Skeletal muscle satellite cell (primary cell): ENCODE results near the gene LATS2.

Experiments
- H3K27me3 ChIP-seq: 2 replicates; pipeline ENCODE4 v1.7.0; 2013; ENCODE audit warnings: low read length; ENCODE audit not compliant: control insufficient read depth, insufficient read depth
- H3K36me3 ChIP-seq: 2 replicates; pipeline ENCODE4 v1.7.0; 2013; ENCODE audit warnings: mild to moderate bottlenecking, control low read depth, low read length; ENCODE audit not compliant: insufficient read depth
- H3K4me1 ChIP-seq: 2 replicates; pipeline ENCODE4 v1.7.0; 2013; ENCODE audit warnings: low read length; ENCODE audit not compliant: control insufficient read depth, insufficient read depth
- H3K4me2 ChIP-seq: 2 replicates; pipeline ENCODE4 v1.7.0; 2013; ENCODE audit warnings: mild to moderate bottlenecking, low read length
- H3K4me3 ChIP-seq: 2 replicates; pipeline ENCODE4 v1.7.0; 2013; ENCODE audit warnings: low read length
- H3K9ac ChIP-seq: 2 replicates; pipeline ENCODE4 v1.7.0; 2013; ENCODE audit warnings: mild to moderate bottlenecking, low read depth, low read length, moderate library complexity
- H3K9me3 ChIP-seq: replicated peaks from 2 replicates; pipeline ENCODE4 v1.7.0; 2013; ENCODE audit warnings: mild to moderate bottlenecking, control low read depth, low read length

LATS2 gene

GRCh38 chr13:20984879-20985278, 76.5 kb downstream of the LATS2 start:
- no peaks in the 10 kb centered on the region for H3K27me3 ChIP-seq
- no peaks in the 10 kb centered on the region for H3K9me3 ChIP-seq
- no peak overlapping the region for H3K9ac ChIP-seq
- H3K4me3 ChIP-seq: no peak overlapping the region
- H3K36me3 ChIP-seq: peaks cover 64% of the 10 kb centered on the region
- H3K4me2 ChIP-seq: no peak overlapping the region
- H3K4me1 ChIP-seq: peaks cover 6% of the 10 kb centered on the region

DNA sequence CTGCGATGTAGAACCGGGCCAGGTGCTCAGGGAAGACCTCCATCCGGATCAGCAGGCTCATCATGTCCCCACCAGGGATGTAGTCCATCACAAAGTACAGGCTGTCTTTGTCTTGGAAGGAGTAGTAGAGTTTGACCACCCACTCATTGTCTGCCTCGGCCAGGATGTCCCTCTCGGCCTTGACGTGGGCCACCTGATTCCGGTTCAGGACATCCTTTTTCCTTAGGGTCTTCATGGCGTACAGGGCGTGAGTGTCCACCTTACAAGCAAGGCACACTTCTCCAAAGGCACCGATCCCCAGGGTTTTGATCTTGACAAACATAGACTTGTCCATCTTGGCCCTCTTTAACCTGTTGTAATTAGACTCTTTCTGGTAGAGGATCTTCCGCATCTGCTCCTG, 78.0 kb downstream of the LATS2 start:
- no peak overlapping the region for H3K9ac ChIP-seq
- H3K9me3 ChIP-seq: no peaks in the 10 kb centered on the region
- no peak overlapping the region for H3K4me2 ChIP-seq
- no peaks in the 10 kb centered on the region for H3K27me3 ChIP-seq
- H3K4me1 ChIP-seq: peaks cover 6% of the 10 kb centered on the region
- H3K36me3 ChIP-seq: peaks cover 67% of the 10 kb centered on the region
- H3K4me3 ChIP-seq: no peak overlapping the region

- Histone ChIP-seq H3K4me3 (no peak overlapping the region), H3K27me3 (no peaks in the 10 kb centered on the region), H3K4me2 (no peak overlapping the region), H3K36me3 (peaks cover 60% of the 10 kb centered on the region), H3K9me3 (no peaks in the 10 kb centered on the region), H3K4me1 (peaks cover 6% of the 10 kb centered on the region), H3K9ac (no peak overlapping the region)
Observed at GRCh38 chr13:20981370-20982095, 79.9 kb downstream of the LATS2 start.

- Histone ChIP-seq H3K9ac (no peak overlapping the region), H3K4me2 (no peak overlapping the region), H3K9me3 (no peaks in the 10 kb centered on the region), H3K27me3 (no peaks in the 10 kb centered on the region), H3K4me1 (peaks cover 6% of the 10 kb centered on the region), H3K36me3 (peaks cover 59% of the 10 kb centered on the region), H3K4me3 (no peak overlapping the region)
Observed at GRCh38 chr13:20980899-20981298, 80.5 kb downstream of the LATS2 start.

DNA sequence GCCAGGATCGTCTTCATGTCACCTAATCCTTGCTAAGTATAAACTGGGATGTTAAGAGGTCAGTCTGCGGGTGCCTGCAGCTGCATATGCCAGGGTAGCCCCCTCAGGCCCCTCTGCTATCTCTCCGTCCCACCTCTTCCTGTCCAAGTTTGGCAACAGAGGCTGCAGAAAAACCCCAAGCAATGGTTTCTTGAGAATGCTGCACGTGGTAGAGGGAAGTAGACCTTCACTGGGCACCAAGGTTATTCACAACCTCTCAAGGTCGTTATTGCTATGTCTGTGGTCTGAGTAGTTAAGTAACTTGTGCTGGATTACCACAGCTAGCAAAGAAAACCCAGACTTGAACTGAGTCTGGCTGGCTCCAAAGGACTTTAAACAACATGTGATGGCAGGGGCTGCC, 81.0 kb downstream of the LATS2 start:
- no peaks in the 10 kb centered on the region for H3K9me3 ChIP-seq
- H3K4me3 ChIP-seq: no peak overlapping the region
- H3K4me1 ChIP-seq: peaks cover 6% of the 10 kb centered on the region
- peaks cover 61% of the 10 kb centered on the region for H3K36me3 ChIP-seq
- H3K9ac ChIP-seq: no peak overlapping the region
- no peak overlapping the region for H3K4me2 ChIP-seq
- no peaks in the 10 kb centered on the region for H3K27me3 ChIP-seq

GRCh38 chr13:20977394-20977793, 84.0 kb downstream of the LATS2 start:
- Histone ChIP-seq H3K27me3 (no peaks in the 10 kb centered on the region), H3K4me1 (no peaks in the 10 kb centered on the region), H3K4me2 (no peak overlapping the region), H3K4me3 (no peak overlapping the region), H3K9me3 (no peaks in the 10 kb centered on the region), H3K9ac (no peak overlapping the region), H3K36me3 (peaks cover 81% of the 10 kb centered on the region)

- H3K4me3 ChIP-seq: no peak overlapping the region
- peaks cover 59% of the 10 kb centered on the region for H3K36me3 ChIP-seq
Observed at GRCh38 chr13:20974981-20975585, 86.3 kb downstream of the LATS2 start.

DNA sequence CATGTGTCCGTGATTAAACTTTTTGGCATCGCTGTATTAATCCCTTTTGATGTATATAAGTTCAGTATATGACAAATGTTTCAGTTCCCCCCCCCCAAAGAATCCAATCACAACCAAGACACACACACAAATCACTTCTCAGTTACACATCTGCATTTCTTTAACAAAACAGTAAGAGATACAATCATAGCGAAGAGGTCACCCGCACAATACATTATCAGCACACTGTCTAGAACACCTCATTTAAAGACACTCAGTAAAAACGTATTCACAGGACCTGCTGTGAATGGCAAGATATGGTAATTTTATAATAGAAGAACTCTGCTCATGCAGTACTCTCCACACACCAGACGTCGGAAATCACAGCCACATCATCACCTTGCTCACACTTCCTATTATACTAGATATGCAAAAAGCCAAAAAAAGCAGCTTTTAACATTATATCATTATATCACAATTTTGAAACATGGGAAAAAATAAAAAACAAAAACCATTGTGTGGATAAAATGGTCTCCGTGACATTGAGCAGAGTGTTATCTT, 87.4 kb downstream of the LATS2 start:
- no peak overlapping the region for H3K4me2 ChIP-seq
- H3K4me1 ChIP-seq: no peaks in the 10 kb centered on the region
- no peaks in the 10 kb centered on the region for H3K9me3 ChIP-seq
- no peak overlapping the region for H3K4me3 ChIP-seq
- peaks cover 48% of the 10 kb centered on the region for H3K36me3 ChIP-seq
- no peaks in the 10 kb centered on the region for H3K27me3 ChIP-seq
- no peak overlapping the region for H3K9ac ChIP-seq

More at GRCh38 chr13:20974981-20975585, 86.3 kb downstream of the LATS2 start:
- H3K4me1 ChIP-seq: no peaks in the 10 kb centered on the region
- no peak overlapping the region for H3K4me2 ChIP-seq
- no peak overlapping the region for H3K9ac ChIP-seq
- no peaks in the 10 kb centered on the region for H3K9me3 ChIP-seq
- H3K27me3 ChIP-seq: no peaks in the 10 kb centered on the region

DNA sequence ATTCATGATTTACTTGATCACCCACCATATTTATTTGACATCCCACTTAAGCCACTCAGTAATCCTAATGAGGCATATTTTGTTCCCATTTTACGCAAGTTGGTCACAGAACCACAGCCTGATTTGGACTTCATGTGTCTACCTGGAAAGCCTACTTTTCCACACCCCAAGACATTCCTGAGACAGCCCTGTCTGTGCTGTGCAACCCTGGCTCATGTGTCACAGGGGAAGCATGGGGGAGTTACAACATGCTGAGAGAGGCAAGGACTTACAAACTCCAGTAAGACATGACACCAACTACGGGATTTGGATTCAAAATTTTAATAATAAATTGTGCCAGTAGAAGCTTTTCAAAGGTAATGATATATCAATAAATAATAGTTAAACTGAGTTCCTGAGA, 88.7 kb downstream of the LATS2 start:
- H3K4me3 ChIP-seq: no peak overlapping the region
- H3K27me3 ChIP-seq: no peaks in the 10 kb centered on the region
- no peak overlapping the region for H3K9ac ChIP-seq
- H3K4me2 ChIP-seq: no peak overlapping the region
- H3K36me3 ChIP-seq: peaks cover 42% of the 10 kb centered on the region
- no peaks in the 10 kb centered on the region for H3K9me3 ChIP-seq
- no peaks in the 10 kb centered on the region for H3K4me1 ChIP-seq

- no peaks in the 10 kb centered on the region for H3K9me3 ChIP-seq
- H3K4me3 ChIP-seq: no peak overlapping the region
- H3K27me3 ChIP-seq: no peaks in the 10 kb centered on the region
Observed at GRCh38 chr13:20969182-20969581, 92.2 kb downstream of the LATS2 start.

GRCh38 chr13:20968745-20969144, 92.6 kb downstream of the LATS2 start:
- no peaks in the 10 kb centered on the region for H3K4me1 ChIP-seq
- no peak overlapping the region for H3K4me3 ChIP-seq
- H3K36me3 ChIP-seq: peaks cover 14% of the 10 kb centered on the region
- no peak overlapping the region for H3K4me2 ChIP-seq
- H3K9me3 ChIP-seq: no peaks in the 10 kb centered on the region
- H3K9ac ChIP-seq: no peak overlapping the region
- no peaks in the 10 kb centered on the region for H3K27me3 ChIP-seq

More at GRCh38 chr13:20969182-20969581, 92.2 kb downstream of the LATS2 start:
- Histone ChIP-seq H3K36me3 (peaks cover 18% of the 10 kb centered on the region), H3K4me2 (no peak overlapping the region), H3K9ac (no peak overlapping the region), H3K4me1 (no peaks in the 10 kb centered on the region)

GRCh38 chr13:20967340-20967739, 94.0 kb downstream of the LATS2 start:
- Histone ChIP-seq H3K4me3 (no peak overlapping the region), H3K27me3 (no peaks in the 10 kb centered on the region), H3K9ac (no peak overlapping the region), H3K36me3 (no peaks in the 10 kb centered on the region), H3K4me1 (no peaks in the 10 kb centered on the region), H3K9me3 (no peaks in the 10 kb centered on the region), H3K4me2 (no peak overlapping the region)
